OCI-M2 (cell line): ENCODE measurements around the gene SMCHD1.

Experiments used
- DNase-seq: peaks from one replicate; lab custom pipeline; 2025; ENCODE audit not compliant: unreplicated experiment; lab: John Stamatoyannopoulos, UW

The SMCHD1 gene

DNA sequence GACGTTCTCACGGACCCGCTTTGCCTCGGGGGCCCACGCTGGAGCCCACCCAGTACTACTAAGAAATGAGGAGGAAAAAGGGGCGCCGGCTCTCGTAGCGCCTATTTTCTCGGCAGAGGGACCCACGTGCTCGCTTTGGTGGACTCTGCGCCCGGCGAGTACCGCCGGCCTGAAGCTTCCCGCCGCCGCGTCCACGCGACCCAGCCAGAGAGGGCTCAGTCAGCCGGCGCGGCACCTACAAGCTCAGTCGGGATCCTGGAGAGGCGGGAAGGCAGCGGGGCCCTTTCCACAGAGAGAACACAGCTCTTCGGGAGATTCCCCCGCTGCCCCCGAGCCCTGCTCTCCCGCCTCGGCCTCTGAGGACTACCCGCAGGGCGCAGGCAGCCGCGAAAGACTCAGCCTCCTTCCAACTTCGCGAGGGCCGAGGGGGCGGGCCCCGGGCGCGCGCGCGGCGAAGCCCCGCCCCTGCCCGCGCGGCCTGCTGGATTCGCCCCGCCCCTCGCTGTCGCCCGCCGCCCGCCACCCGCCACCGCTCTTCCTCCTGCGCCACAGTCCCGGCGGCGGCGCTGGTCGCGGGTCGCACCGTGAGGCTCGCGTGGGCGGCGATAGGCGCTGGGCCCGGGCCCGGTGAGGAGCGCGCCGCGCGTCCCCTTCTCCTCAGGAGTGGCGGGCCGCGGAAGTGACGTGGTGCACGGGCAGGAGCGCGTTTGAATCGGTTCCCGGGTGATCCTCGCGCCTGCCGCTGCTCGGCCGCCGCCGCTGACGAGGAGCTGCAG lies at the start of gene SMCHD1:
SMCHD1 (plus strand) TSS at position 549 of the 776 bp plus-strand sequence. CDS start 350 bp downstream, outside the sequence.
- no peak for DNase-seq

DNA sequence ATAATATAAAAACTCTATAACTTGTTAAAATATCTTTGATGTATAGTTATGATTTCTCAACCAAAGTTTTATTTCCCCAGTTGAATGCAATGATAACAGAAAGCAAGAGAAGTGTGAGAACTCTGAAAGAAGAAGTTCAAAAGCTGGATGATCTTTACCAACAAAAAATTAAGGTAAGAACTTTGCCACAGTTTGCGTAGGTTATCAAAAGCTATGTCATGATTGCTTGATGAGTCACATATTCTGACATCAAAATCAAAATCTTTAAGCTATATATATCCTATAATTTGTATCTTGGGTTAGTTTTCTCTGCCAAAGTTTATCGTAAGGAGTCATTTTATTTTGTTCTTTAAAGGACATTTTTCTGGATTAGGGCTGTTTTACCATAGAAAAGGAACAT lies 49.2 kb upstream of the SMCHD1 start:
- DNase-seq, result no peak

DNA sequence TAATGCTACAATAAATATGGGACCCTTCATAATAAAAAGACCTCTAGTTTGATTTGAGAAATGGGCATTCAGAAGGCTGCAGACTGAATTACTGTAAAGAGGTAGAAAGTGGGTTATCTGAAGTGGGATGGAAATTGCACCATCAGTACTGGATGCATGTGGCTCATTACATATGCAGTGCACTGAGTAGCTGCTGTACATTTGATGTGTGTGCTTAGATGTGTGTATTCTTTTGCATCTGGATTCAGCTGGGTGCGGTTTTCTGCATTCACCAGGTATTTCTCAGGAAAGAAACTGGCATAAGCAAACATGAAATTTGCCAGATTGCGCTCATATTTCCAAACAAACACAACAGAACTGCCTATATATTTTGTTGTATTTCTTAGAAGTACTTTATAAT lies 45.9 kb upstream of the SMCHD1 start:
- DNase-seq, result no peak

DNA sequence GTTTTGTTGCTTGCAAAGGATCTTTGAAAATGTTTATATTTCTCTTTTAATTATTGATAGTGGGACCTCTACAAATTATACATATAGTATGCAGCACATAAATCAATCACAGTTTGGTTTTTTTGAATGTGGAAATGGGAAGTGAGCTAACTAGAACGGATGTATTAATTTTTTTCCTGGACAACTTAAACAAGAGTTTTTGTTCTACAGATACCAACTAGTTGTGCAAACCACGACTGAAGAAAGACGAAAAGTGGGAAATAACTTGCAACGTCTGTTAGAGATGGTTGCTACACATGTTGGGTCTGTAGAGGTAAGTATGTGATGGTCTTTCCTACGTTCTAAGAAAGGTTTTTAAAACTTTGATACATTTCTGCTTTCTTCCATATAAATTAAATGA lies 45.0 kb upstream of the SMCHD1 start:
- DNase-seq, result no peak

DNA sequence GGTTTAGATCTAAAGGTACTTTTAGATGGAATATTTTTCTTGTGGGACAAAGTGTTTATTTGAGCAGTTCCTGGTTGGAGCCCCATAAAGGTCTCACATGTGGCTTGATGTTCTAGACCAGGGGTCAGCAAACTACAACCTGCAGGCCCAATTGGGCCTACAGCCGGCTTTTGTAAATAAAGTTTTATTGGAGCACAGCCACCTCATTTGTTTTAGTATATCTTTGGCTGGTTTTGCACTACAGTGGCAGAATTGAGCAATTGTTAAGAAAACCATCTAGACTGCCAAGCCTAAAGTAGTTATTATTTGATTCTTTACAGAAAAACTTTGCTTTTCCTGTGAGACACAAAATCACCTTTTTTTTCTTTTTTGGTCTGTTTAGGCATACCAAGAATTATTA lies 42.5 kb upstream of the SMCHD1 start:
- DNase-seq, result no peak

DNA sequence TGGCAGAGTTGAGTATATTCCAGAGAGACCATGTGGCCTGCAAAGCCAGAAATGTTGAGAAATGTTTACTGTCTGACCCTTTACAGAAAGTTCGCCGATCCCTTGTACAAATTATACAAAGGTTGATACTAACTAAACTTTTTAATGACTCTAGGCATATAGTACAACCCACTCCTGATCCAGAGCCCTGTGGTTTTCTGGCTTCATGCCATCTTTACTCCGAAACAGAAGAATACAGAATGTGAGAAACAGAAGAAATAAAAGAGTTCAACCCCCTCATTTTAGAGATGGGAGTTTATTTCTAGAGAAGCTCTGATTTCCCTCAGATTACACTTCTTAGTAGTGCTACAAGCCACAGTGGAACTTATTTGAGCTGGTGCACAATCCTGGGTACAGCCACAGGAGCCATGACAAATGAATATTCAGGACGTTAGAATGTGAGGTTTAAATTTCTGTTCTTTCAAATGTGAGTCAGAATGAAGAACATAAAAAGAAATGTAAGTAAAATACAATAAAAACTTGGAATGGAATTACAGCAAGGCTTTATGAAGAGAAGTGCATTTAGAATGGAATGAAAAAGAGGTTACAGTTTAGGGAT lies 38.0 kb upstream of the SMCHD1 start:
- no peak for DNase-seq

DNA sequence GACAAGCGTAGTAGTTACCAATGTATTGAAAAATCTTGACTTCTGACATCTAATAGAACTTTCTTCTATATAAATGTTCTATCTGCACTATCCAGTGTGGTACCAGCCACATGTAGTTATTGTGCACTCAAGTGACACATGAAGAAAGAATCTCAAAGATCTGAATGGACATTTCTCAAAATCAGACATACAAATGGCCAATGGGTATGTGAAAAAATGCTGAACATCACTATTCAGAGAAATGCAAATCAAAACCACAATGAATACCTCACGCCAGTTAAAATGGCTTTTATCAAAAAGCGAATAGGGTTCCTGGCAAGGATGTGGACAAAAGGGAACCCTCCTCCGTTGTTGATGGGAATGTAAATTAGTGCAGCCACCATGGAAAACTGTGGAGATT lies 37.5 kb upstream of the SMCHD1 start:
- no peak for DNase-seq

DNA sequence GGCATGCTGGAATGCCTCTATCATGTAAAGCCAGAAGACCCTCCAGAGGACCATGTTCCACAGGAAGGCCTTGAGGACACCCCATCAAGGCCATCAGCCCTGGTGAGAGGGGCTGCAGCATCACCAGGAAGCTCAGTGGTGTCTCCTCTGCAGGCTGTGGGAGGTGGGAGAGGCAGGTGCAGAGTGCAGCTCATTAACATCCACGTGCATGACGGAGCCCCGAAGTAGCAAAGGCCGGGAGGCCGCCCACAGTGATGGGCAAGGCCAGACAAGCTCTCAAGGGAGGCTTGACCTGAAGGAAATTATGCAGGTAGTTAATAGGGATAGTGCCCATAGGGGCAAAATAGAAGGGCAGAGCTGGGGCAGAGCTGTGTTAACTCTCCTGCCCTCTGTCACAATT lies 30.3 kb upstream of the SMCHD1 start:
- no peak for DNase-seq

DNA sequence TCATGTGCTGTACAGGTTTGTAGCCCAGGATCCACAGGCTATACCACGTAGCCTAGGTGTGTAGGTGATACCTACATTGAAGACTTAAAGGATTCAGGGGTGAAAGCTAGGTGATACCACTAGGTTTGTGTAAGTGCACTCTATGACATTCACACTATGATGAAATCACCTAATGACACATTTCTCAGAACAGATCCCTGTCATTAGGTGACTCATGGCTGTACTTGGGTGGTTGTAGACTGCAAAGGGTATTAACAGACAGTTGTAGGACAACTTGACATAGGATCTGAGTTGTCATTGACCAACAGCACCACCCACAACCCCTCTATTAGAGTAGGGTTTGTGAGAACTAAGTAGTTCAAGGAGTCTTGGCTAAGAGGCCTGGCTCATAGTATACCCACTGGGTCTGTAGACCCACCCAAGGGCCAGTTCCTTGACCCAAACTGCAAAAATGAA lies 27.7 kb upstream of the SMCHD1 start:
- no peak for DNase-seq

DNA sequence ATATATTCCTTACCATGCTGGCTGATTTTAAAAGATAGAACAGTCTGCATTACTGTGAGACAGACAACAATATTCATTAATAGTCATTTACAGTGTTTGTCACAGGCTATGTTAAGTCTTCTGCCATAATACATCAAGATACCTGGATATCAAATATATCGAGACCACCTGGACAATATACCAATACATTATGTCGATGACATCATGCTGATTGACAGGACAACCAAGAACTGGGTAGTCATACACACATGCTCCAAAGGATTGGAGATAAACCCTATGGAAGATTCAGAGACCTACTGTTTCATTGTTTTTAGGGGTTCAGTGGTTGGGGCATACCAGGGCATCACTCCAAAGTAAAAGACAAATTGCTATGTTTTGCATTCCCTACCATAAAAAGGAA lies 26.5 kb upstream of the SMCHD1 start:
- no peak for DNase-seq

DNA sequence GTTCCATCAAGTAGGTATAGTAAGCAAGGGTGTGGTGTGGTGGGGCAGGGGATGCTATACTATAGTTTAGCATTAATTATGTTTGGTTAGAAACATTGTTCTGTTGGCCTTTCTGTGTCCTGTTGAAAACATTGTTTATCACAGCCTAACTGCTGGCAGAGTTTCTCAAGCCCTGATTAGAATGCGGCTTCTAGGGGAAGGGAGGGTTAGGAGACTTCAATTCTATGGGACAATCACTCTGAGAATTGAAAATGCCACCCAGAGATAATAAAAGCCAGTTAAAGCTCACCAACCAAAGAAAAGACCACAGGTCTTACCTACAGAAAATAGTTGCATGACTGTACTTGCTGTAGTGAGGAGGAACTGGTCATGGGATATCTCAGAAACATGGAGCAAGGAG lies 19.9 kb upstream of the SMCHD1 start:
- DNase-seq, result no peak

DNA sequence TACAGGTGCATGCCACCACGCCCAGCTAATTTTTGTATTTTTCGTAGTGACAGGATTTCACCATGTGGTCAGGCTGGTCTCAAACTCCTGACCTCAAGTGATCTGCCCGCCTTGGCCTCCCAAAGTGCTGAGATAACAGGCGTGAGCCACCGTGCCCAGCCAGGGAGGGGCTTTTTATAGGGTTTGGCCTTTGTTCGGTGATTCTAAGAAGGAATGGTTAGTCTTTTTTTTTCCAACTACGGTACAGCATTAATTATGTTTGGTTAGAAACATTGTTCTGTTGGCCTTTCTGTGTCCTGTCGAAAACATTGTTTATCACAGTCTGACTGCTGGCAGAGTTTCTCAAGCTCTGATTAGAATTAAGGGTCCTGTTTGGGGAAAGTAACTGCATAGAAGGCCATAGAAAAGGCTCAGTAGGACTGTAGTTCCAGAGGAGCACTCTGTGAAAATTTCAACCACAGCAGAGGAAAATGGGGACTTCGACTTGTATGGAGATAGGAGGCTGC lies 19.3 kb upstream of the SMCHD1 start:
- no peak for DNase-seq

DNA sequence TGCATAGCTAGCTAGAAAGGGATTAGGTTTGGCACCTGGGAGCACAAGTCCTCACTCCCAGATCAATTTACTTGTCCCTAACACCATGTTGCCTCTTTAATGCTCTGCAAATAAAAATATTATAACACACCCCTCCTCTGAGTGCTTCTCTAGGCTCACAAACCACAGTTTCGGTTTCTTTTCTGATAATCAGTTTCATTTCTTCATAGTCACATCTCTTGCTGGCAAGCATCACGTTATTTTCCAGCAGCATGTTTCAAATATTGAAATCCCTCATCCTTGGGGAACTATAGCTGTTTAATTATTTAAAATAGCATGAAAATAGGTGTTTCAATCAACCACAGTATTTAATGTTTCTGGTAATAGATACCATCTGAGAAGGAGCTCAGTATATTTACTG lies 13.9 kb upstream of the SMCHD1 start:
- DNase-seq, result no peak

DNA sequence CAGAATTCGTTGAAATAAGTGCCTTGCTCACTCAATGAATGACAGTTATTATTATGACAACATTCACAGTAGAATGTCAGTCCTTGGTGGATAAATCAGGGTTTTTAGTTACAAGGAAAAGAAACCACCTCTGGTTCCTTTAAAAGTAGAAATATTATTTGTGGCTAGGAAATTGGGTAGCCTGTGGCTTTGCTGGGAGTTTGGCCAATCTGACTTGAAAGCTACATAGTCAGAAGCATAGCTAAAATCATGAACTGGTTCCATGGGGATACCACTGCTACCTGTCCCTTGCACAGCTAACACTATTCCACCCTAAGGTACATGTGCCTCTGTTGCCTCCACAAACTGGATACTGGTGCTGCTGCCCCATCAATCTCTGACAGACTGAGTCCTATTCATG lies 12.8 kb upstream of the SMCHD1 start:
- no peak for DNase-seq

DNA sequence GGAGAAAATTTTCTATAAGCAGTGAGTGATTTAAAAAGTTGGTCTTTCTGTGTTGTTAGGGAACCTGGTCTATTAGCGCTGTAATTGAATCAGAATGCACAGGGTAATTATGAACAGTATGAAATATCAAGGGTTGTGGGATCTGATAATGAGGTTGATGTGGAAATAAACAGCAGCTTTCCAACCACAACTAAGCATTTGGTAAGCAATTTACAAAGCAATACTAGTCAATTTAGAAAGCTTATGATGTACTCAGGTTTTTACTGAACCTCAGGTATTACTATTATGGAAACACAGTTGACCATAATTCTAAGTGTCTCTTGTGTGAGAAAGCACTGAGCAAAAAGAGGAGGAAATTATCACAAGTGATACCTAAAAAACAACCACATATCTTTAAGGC lies 11.0 kb upstream of the SMCHD1 start:
- DNase-seq, result no peak

DNA sequence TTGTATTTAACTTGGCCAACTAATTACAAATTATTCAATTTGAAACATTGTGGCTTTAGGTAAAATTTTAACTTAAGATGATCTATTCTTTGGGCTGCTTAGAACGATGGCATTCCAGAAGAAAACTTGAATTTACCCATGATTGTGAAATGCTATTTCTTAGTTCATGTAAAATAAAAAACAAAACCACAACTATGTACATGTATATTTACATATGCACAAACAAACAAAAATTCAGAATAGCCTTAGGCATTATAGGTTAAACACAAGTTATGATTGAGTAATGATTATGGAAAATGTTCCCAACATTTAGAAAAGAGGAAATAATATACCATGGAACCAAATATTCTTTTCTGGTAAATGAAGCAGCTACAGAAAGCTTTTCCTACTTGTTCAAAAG lies 3.5 kb upstream of the SMCHD1 start:
- no peak for DNase-seq

DNA sequence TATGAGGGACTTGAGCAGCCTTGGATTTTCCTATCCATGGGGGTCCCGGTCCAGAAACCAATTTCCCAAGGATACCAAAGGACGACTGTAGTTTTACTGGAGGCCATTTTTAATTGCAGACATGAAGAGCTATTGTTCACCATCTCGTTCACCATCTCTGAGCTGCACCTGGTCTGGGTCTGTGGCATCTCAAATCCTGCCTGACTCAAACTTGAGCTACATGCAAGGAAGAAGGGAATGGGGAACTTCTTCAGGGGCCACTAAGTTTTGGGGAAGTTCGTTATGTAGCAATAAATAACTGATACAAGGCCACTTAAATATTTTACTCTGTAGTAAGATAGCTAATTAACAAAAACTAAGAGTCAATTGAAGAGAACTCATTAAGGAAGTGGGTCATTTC lies 2.1 kb upstream of the SMCHD1 start:
- DNase-seq, result no peak

DNA sequence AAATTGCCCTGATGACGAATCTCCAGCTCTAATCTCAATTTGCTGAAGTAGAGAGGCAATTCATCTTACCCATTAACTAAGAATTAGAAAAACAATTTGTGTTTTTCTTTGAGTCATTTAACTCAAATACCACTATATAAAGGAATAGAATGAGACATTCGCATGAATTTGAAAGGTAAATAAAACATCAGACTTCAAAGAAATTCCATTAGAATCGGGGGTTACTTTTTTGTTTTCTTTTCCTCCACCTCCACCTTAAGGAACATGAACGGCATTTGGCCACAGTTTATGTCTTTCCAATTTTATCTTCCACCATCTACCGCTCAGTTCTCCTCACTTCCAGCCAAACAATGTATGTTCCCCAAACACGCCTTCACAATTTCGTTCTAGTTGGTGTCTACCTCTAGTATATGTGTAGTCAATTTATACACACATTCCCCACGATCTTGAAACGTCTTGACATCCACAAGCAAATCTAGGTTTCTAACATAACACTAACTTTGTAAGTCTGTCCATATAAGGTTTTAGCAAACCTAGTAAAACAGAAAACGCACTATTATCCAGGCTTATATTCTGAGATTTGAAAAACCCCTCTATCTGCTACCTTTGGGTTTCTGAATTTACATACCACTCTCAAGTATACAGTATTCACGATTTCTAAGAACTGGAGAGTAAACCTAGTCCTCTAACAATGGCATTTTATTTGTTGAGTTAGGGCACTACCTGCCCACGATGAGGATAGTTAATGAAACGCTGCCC lies 1.2 kb upstream of the SMCHD1 start:
- DNase-seq, result no peak

DNA sequence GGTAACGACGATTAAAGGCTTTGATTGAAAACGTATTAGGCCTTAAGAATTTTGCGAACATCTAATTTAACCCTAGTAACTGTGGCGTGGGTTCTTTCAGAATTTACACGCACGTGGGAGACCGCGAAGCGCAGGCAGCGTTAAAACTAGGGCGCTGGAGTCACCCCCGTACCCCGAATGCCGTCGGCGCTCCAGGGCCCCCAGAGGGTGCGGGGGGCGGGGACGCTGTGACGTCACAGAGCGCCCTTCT lies 673 bp upstream of the SMCHD1 start:
- no peak for DNase-seq

DNA sequence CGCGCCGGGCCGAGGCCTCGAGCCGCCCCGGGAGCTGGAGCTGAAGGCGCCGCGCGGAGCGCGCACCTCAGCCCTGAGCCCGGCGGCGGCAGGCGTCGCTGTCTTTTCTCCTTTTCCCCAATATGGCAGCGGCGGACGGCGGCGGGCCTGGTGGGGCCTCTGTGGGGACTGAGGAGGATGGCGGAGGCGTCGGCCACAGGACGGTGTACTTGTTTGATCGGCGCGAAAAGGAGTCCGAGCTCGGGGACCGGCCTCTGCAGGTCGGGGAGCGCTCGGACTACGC lies 369 bp downstream of the SMCHD1 start:
- DNase-seq, result no peak

DNA sequence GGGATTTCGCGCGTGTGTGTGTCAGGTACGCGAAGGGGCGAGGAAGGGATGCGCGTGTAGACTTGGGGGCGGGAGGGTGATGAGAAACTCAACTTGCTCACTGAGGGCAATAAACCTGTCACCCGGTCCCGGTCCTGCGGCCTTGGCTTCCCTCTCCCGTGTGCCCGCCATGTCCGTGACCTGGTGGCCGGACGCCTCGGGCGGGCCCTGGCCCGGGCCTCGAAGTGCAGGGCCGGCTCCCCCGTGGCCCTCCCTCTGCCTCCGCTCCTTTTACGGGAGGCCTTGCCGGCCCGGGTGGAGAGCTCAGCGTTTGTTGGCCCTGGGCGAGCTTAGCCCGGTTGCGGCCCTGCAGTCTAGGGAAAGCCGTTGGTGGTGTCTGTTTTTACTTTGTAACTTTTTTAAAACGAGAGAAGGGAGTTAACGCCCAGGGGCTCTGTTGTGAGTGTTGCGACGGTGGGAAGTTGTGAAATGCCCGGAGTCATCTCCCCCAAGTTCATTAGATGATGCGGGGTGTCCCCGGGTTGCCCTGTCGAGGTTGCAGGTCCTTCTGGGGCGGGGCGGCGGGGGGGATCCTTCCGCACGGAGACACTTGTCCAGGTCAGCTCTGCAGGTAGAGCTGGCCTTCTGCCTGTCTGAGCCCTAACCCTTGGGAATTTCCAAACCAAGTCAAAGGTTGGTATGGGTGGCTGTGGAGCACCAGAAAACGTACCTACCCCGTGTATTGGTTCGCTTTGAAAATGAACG lies 883 bp downstream of the SMCHD1 start:
- DNase-seq, result no peak

DNA sequence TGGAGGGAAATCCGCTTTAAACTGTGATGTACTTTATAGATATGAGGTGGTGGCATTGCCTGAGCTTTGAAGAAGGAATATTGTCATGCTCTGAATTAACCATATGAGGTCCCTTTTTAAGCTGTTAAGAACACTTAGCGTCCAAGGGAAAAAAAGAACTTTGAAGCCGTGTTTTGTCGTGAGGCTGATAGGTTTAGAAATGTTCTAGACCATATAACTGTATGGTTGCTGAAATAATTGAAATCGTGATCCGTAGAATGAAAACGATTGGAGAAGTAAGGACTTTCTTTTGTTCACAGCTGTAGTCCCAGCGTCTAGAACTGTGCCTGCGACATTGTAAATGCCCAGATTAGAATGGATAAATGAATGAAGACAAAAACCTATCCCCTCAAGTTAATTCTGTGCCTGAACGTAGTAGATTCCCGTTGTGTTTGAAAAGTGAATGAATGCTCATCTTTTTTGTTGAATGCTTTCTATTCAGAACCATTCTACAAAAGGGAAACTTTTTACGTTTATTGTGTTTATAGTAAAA lies 1.5 kb downstream of the SMCHD1 start:
- no peak for DNase-seq
